Activated B cell treated with CpG ODN at 0.5 μM for 24 hours (primary cell): Measurements from ENCODE around the gene ASTN2. TPM values are rescaled to one million over a fixed set of nuclear protein-coding genes. Genes with fewer than 3 reads are reported as not detected.
"Not testable (repeated sequence)": the region's sequence is repeated elsewhere in the genome, so short reads cannot be mapped to it uniquely, and the experiment has no call there.

Experiments used
- ATAC-seq: fragments of 200-7000 bp; cut with Tn5 transposase; one replicate; pipeline ENCODE4 v1.10.0; 2021; ENCODE audit warnings: low read depth, mild to moderate bottlenecking, moderate library complexity
- CTCF ChIA-PET: fragments of 350-600 bp; sonication (Branson Sonifier 250); formaldehyde crosslinking; loops from one replicate; lab custom pipeline; 2021; ENCODE audit warnings: antibody characterized with exemption; lab: Charles Lee
- POLR2A ChIA-PET: fragments of 350-600 bp; sonication (Branson Sonifier 250); formaldehyde crosslinking; loops from one replicate; lab custom pipeline; 2021; ENCODE audit warnings: antibody characterized with exemption; lab: Charles Lee
- DNase-seq: peaks from one replicate; pipeline ENCODE4 v3.0.0; 2022
- H3K27ac Mint-ChIP-seq: one replicate; pipeline ENCODE4 v1.8.0; 2020; ENCODE audit warnings: mixed read lengths
- H3K27me3 Mint-ChIP-seq: one replicate; pipeline ENCODE4 v1.8.0; 2021; ENCODE audit warnings: mixed read lengths
- H3K36me3 Mint-ChIP-seq: one replicate; pipeline ENCODE4 v1.8.0; 2021; ENCODE audit warnings: low read depth, mixed read lengths
- H3K4me1 Mint-ChIP-seq: one replicate; pipeline ENCODE4 v1.8.0; 2021; ENCODE audit warnings: mixed read lengths
- H3K4me3 Mint-ChIP-seq: one replicate; pipeline ENCODE4 v1.8.0; 2020; ENCODE audit warnings: mild to moderate bottlenecking, mixed read lengths
- H3K9me3 Mint-ChIP-seq: one replicate; pipeline ENCODE4 v1.8.0; 2020; ENCODE audit warnings: mixed read lengths
- intact Hi-C: fragments of 100-400 bp; cut with micrococcal nuclease; formaldehyde crosslinking; loops from one replicate; pipeline ENCODE4 v1.15.1; 2024
- total RNA-seq: library from RNA; stranded (reverse); gene quantifications from 2 replicates; pipeline ENCODE4 v1.2.3, GENCODE V29; 2022
- TF ChIP-seq, protein P1 (sequence below): fragments of 200-600 bp; IDR thresholded peaks from one replicate; pipeline ENCODE4 v1.8.0; 2022; ENCODE audit warnings: antibody characterized with exemption, mild to moderate bottlenecking

Gene ASTN2
- total RNA-seq, 1 donor from 2014 or later: 2.3 TPM

DNA sequence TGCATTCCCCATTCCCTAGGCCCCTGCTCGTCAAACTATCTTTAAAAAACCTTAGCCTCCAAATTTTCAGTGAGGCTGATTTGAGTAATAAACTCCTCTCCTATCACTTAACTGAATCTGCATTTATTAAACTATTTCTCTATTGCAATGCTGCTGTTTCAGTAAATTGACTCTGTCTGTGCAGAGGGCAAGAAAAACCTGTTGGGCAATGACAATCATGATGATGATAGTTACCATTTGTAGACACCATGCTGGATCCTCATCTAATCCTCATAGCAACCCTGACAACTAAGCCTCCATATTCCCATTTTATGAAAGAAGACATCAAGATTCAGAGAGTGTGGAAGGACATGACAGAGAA, 514.9 kb downstream of the ASTN2 start:
- Mint-ChIP-seq H3K27me3 (peaks cover 4% of the 10 kb centered on the region), H3K9me3 (peaks cover 18% of the 10 kb centered on the region), H3K4me3 (no peak overlapping the region), H3K27ac (no peak overlapping the region), H3K4me1 (no peaks in the 10 kb centered on the region), H3K36me3 (no peaks in the 10 kb centered on the region)
- no peak for DNase-seq
- POLR2A ChIA-PET: no interaction called here
- intact Hi-C loops: no loop called here
- ATAC-seq: no peak
- TF ChIP-seq, protein P1, sequence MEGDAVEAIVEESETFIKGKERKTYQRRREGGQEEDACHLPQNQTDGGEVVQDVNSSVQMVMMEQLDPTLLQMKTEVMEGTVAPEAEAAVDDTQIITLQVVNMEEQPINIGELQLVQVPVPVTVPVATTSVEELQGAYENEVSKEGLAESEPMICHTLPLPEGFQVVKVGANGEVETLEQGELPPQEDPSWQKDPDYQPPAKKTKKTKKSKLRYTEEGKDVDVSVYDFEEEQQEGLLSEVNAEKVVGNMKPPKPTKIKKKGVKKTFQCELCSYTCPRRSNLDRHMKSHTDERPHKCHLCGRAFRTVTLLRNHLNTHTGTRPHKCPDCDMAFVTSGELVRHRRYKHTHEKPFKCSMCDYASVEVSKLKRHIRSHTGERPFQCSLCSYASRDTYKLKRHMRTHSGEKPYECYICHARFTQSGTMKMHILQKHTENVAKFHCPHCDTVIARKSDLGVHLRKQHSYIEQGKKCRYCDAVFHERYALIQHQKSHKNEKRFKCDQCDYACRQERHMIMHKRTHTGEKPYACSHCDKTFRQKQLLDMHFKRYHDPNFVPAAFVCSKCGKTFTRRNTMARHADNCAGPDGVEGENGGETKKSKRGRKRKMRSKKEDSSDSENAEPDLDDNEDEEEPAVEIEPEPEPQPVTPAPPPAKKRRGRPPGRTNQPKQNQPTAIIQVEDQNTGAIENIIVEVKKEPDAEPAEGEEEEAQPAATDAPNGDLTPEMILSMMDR: no peak
- CTCF ChIA-PET: no interaction called here

DNA sequence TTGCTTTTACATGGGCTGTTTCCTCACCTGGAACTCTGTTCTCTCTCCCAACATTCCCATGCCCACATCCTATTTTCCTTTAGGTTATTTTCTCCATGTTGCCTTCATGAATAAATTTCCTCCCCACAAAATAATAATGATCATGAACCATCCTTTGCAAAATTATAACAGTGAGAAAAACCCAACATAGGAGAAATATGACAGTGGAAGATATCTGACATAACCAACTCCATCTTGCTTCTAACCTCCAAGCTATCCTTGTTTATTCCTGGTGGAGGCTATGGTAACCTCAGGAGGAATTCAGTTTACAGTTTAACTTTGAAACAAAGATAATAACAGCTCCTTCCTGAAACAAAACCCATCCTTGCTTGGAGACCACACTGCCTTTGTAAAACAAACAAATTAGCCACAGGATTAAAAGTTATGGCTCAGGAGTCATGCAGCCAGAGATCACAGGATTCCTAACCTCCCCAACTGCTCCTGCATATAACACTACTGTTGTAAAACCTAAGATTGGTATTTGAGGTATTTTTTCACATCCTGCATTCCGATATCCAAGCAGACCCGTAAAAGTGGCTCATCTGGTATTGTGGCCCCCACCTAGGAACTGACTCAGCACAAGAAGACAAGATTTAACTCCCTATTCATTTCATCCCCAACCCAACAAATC, 515.4 kb downstream of the ASTN2 start:
- peaks cover 4% of the 10 kb centered on the region for H3K27me3 Mint-ChIP-seq
- TF ChIP-seq, protein P1: no peak
- no peaks in the 10 kb centered on the region for H3K4me1 Mint-ChIP-seq
- ATAC-seq (no peak), DNase-seq (no peak)
- ChIA-PET POLR2A (no interaction called here), CTCF (no interaction called here)
- H3K4me3 Mint-ChIP-seq: no peak overlapping the region
- no peaks in the 10 kb centered on the region for H3K36me3 Mint-ChIP-seq
- intact Hi-C loops: no loop called here
- peaks cover 18% of the 10 kb centered on the region for H3K9me3 Mint-ChIP-seq
- no peak overlapping the region for H3K27ac Mint-ChIP-seq

GRCh38 chr9:116898131-116898530, 516.7 kb downstream of the ASTN2 start:
- DNase-seq, H3K36me3 Mint-ChIP-seq, intact Hi-C loops, POLR2A ChIA-PET, H3K27me3 Mint-ChIP-seq, H3K27ac Mint-ChIP-seq, ATAC-seq, CTCF ChIA-PET, H3K4me1 Mint-ChIP-seq, H3K4me3 Mint-ChIP-seq: not testable (repeated sequence)
- peaks cover 18% of the 10 kb centered on the region for H3K9me3 Mint-ChIP-seq

DNA sequence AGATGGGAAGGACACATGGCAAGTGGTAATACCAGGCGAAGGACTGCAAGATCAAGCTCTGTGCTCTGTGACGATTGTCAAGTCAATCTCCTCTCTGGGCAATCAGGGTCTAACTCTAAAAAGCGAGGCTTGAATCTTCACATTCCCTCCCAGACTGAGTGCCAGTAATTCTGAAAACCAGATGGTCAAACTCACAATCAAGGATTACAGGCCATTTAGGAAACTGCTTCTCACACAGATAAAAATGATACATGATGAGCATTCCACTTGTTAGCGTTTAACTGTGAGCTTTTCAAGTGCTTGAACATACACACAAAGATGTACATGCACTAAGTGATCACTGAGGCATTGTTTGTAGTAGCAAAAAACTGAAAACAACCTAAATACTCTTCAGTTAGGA, 517.7 kb downstream of the ASTN2 start:
- intact Hi-C loops: no loop called here
- Mint-ChIP-seq H3K4me3 (no peak overlapping the region), H3K27ac (no peak overlapping the region), H3K27me3 (peaks cover 4% of the 10 kb centered on the region), H3K9me3 (peaks cover 14% of the 10 kb centered on the region), H3K4me1 (no peaks in the 10 kb centered on the region), H3K36me3 (no peaks in the 10 kb centered on the region)
- DNase-seq: no peak
- TF ChIP-seq, protein P1: no peak
- ATAC-seq: no peak
- ChIA-PET POLR2A (no interaction called here), CTCF (no interaction called here)

GRCh38 chr9:116895961-116896360, 518.9 kb downstream of the ASTN2 start:
- ATAC-seq (no peak), DNase-seq (no peak)
- Mint-ChIP-seq H3K4me1 (no peaks in the 10 kb centered on the region), H3K9me3 (peaks cover 14% of the 10 kb centered on the region), H3K27me3 (peaks cover 4% of the 10 kb centered on the region), H3K27ac (no peak overlapping the region), H3K36me3 (no peaks in the 10 kb centered on the region), H3K4me3 (no peak overlapping the region)
- ChIA-PET CTCF (no interaction called here), POLR2A (no interaction called here)
- intact Hi-C loops: no loop called here
- TF ChIP-seq, protein P1: no peak

- H3K4me1 Mint-ChIP-seq: no peaks in the 10 kb centered on the region
- no peak overlapping the region for H3K27ac Mint-ChIP-seq
- no peak for ATAC-seq
- intact Hi-C loops: no loop called here
- no peak for DNase-seq
- POLR2A ChIA-PET: no interaction called here
- TF ChIP-seq, protein P1: no peak
- no peaks in the 10 kb centered on the region for H3K36me3 Mint-ChIP-seq
- H3K27me3 Mint-ChIP-seq: no peaks in the 10 kb centered on the region
- no peak overlapping the region for H3K4me3 Mint-ChIP-seq
- no peaks in the 10 kb centered on the region for H3K9me3 Mint-ChIP-seq
- CTCF ChIA-PET: no interaction called here
Measured at GRCh38 chr9:116891424-116891823, 523.4 kb downstream of the ASTN2 start.

GRCh38 chr9:116888476-116888875, 526.4 kb downstream of the ASTN2 start:
- intact Hi-C loops, DNase-seq, CTCF ChIA-PET, H3K9me3 Mint-ChIP-seq, H3K4me3 Mint-ChIP-seq, H3K36me3 Mint-ChIP-seq, POLR2A ChIA-PET, ATAC-seq, H3K4me1 Mint-ChIP-seq, H3K27ac Mint-ChIP-seq, H3K27me3 Mint-ChIP-seq: not testable (repeated sequence)
